Esophagus squamous epithelium (tissue), 5 donors: ENCODE data around the gene CGNL1. TPM values are rescaled to one million over a fixed set of nuclear protein-coding genes. Genes with fewer than 3 reads are reported as not detected.

Source experiments
- DNase-seq: peaks from one replicate; lab custom pipeline; 2025; lab: John Stamatoyannopoulos, UW
- H3K27ac ChIP-seq, 4 donors: fragments of 200-600 bp; sonication (generic); one replicate each; pipeline ENCODE4 v1.5.1; 2016 to 2019; ENCODE audit warnings: mild to moderate bottlenecking in 1 of 4
- H3K27me3 ChIP-seq, 4 donors: fragments of 200-600 bp; sonication (generic); 1 replicate in 3 of 4; 2 replicates in 1 of 4; pipeline versions ENCODE4 v1.5.1 to v1.6.0; 2017 to 2021; ENCODE audit warnings: antibody characterized with exemption in 1 of 4
- H3K36me3 ChIP-seq, 3 donors: fragments of 200-600 bp; sonication (generic); one replicate each; pipeline ENCODE4 v1.5.1; 2016 to 2019
- H3K4me1 ChIP-seq, 3 donors: fragments of 200-600 bp; sonication (generic); one replicate each; pipeline ENCODE4 v1.5.1; 2017 to 2019
- H3K4me3 ChIP-seq, 4 donors: fragments of 200-600 bp; sonication (generic); 1 replicate in 3 of 4; 2 replicates in 1 of 4; pipeline ENCODE4 v1.5.1; 2016 to 2019; ENCODE audit warnings: mild to moderate bottlenecking in 2 of 4, moderate library complexity in 1 of 4
- H3K9me3 ChIP-seq, 3 donors: fragments of 200-600 bp; sonication (generic); one replicate each; pipeline ENCODE4 v1.5.1; 2016 to 2019
- CTCF ChIP-seq, 6 experiments: fragments of 450-650 bp in 4 of 6; fragments of 200-600 bp in 2 of 6; sonication (generic) in 2 of 6; IDR thresholded peaks; one replicate each; pipeline ENCODE4 v1.5.1; 2016 to 2019; ENCODE audit warnings: antibody characterized with exemption in 6 of 6, mild to moderate bottlenecking in 4 of 6, moderate library complexity in 4 of 6
- POLR2A ChIP-seq, 4 donors: fragments of 450-650 bp; IDR thresholded peaks; one replicate each; pipeline ENCODE4 v1.6.1; 2017; ENCODE audit warnings: antibody characterized with exemption in 4 of 4, mild to moderate bottlenecking in 4 of 4, moderate library complexity in 3 of 4
- WGBS, 2 donors: methylation state at CpG; one replicate each; pipeline ENCODE4 v1.1.5; 2018; 5-methylcytosine and 5-hydroxymethylcytosine counted together
- intact Hi-C: fragments of 100-400 bp; cut with DNase I; formaldehyde crosslinking; loops from one replicate; pipeline ENCODE4 v1.15.0; 2022
- total RNA-seq, 4 donors: library from RNA; depleted of rRNA; stranded (reverse); fragments of >200 nt; gene quantifications; one replicate each; pipeline ENCODE4 v1.1.0, GENCODE V29; 2016
- donor health status: DM: yes; HTN: yes; CAD: no.

Gene CGNL1
- total RNA-seq, 4 donors from 2014 or later: 3.8 to 14.7 (median 8.8) TPM

- H3K36me3 ChIP-seq: no peaks in the 10 kb centered on the region
- H3K4me3 ChIP-seq: no peak overlapping the region
- peaks cover 0 to 11% (median 0%) of the 10 kb centered on the region in 4 donors for H3K27me3 ChIP-seq
- DNase-seq: no peak
- TF ChIP-seq CTCF (IDR thresholded peaks at IDR 0.05): no peak
- no peak for TF ChIP-seq POLR2A (IDR thresholded peaks at IDR 0.05)
- WGBS, 2 donors: 70 to 92% methylated on average over 1 of the region's 1 CpG
- intact Hi-C loops: no loop called here
- H3K4me1 ChIP-seq: peaks cover 0 to 61% (median 6%) of the 10 kb centered on the region in 3 donors
- no peaks in the 10 kb centered on the region for H3K9me3 ChIP-seq
- peak overlapping the region in 3 of 4 donors; percentile 3 to 86 (median 79) for H3K27ac ChIP-seq
Observed at GRCh38 chr15:57589281-57589680, 213.0 kb downstream of the CGNL1 start.

GRCh38 chr15:57589754-57590153, 213.4 kb downstream of the CGNL1 start:
- Histone ChIP-seq H3K4me1 (peaks cover 0 to 64% (median 6%) of the 10 kb centered on the region in 3 donors), H3K36me3 (no peaks in the 10 kb centered on the region), H3K9me3 (no peaks in the 10 kb centered on the region), H3K4me3 (no peak overlapping the region), H3K27me3 (peaks cover 0 to 11% (median 0%) of the 10 kb centered on the region in 4 donors), H3K27ac (peak overlapping the region; percentile 15 to 86 (median 68))
- DNase-seq: no peak
- 40 to 55% methylated on average over 1 to 2 of the region's 2 CpGs for WGBS, 2 donors
- intact Hi-C loops: no loop called here
- TF ChIP-seq POLR2A (IDR thresholded peaks at IDR 0.05): no peak
- no peak for TF ChIP-seq CTCF (IDR thresholded peaks at IDR 0.05)

GRCh38 chr15:57591237-57591821, 215.0 kb downstream of the CGNL1 start:
- no peaks in the 10 kb centered on the region for H3K36me3 ChIP-seq
- H3K27me3 ChIP-seq: peaks cover 0 to 11% (median 0%) of the 10 kb centered on the region in 4 donors
- 0 to 12% methylated on average over 1 to 11 of the region's 18 CpGs for WGBS, 2 donors
- DNase-seq: no peak
- intact Hi-C loops: no loop called here
- H3K27ac ChIP-seq: peak overlapping the region; percentile 79 to 86 (median 82)
- H3K4me3 ChIP-seq: peak overlapping the region; percentile 54 to 81 (median 64)
- H3K4me1 ChIP-seq: peaks cover 0 to 79% (median 6%) of the 10 kb centered on the region in 3 donors
- TF ChIP-seq CTCF (IDR thresholded peaks at IDR 0.05): no peak
- H3K9me3 ChIP-seq: no peaks in the 10 kb centered on the region

- H3K36me3 ChIP-seq: no peaks in the 10 kb centered on the region
Observed at GRCh38 chr15:57591822-57592367, 215.6 kb downstream of the CGNL1 start, which contains the start of gene MYZAP. TSS of gene MYZAP (plus strand) at chr15:57591904. CDS start at chr15:57592035, 131 bp downstream.

More at GRCh38 chr15:57591822-57592367, 215.6 kb downstream of the CGNL1 start, which contains the start of gene MYZAP:
- H3K4me1 ChIP-seq: peaks cover 0 to 84% (median 6%) of the 10 kb centered on the region in 3 donors
- WGBS, 2 donors: 53% methylated on average over 2 of the region's 58 CpGs; no CpG with 5 or more reads in 1 of the 2 donors
- peaks cover 0 to 11% (median 0%) of the 10 kb centered on the region in 4 donors for H3K27me3 ChIP-seq
- TF ChIP-seq CTCF (IDR thresholded peaks at IDR 0.05) (no peak), POLR2A (IDR thresholded peaks at IDR 0.05) (peak in 1 of 4 donors; percentile 40)
- peak within 1 kb of the TSS; percentile 79 to 86 (median 82) for H3K27ac ChIP-seq
- DNase-seq: no peak
- peak within 1 kb of the TSS; percentile 54 to 81 (median 64) for H3K4me3 ChIP-seq
- H3K9me3 ChIP-seq: no peaks in the 10 kb centered on the region
- intact Hi-C loops: no loop called here
